ENCODE data around the gene CHTF18.
"Not testable (repeated sequence)": the region's sequence is repeated elsewhere in the genome, so short reads cannot be mapped to it uniquely, and the experiment has no call there.

Gene CHTF18

DNA sequence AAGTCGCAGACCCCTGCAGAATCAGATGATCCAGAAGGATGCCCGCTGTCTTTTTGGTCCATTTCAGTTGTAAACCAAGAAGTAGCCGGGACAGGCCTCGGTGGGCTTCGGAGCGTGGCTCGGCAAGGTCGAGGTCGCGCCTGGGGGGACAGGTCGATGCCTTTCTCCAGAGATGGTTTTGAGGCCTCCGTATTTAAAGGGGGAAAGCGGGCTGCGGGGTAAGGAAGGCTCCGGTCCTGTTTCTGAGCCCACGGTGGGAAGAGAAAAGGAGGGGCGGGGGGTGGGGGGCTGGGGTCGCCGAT, 19.6 kb downstream of the CHTF18 start:
- no peak for DNase-seq (ENCODE audit: low spot score)

DNA sequence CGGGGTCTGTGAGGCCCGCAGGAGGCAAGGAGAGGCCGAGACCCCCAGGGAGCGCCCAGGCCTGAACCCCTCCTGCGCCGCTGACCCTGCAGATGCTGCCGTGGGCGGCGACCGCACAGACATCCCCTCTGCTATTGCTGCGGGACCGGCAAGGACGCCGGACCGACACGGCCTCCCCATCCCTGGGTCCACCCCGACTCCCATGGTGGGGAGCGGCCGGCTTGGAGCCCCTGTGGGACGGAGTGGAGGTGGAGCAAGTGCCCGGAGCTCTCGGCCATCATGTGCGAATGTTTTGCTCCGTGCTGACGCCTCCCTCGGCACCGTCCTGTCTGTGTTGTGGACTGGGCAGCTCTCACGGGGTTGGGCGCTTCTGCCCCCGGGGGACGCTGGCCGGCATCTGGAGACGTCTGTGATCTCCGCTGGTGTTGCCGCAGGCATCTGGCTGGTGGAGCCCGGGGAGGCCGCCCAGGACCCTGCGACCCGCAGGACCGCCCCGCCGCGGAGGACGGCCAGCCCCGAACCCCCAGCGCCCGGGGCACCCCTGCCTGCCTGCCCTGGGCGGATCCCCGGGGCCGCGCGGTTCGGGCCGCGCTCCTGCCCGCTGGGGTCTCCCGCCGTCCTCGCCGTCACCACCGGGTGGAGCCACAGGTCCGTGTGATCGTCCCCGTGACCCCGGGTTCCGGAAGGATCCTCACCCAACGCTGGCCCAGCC, 24.9 kb downstream of the CHTF18 start:
- DNase-seq (ENCODE audit: low spot score), result peak; percentile 32

DNA sequence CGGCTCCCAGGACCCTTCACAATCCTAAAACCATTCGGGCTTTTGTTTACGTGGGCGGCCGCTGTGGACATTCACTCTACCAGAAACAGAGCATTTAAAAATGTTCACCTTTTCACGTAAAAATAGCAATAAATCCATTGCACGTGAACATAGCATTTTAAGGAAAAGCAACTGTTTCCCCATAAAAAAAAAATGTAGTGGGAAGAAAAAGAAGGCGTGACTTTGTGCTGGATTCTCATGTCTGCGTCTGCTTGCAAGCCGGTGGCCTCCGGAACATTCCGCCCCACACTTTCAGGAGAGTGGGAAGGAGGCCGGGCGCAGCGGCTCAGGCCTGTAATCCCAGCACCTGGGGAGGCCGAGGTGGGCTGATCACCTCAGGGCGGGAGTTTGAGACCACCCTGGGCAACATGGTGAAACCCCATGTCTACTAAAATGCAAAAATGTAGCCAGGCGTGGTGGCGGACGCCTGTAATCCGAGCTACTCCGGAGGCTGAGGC, 25.5 kb downstream of the CHTF18 start:
- DNase-seq (ENCODE audit: low spot score), result no peak

DNA sequence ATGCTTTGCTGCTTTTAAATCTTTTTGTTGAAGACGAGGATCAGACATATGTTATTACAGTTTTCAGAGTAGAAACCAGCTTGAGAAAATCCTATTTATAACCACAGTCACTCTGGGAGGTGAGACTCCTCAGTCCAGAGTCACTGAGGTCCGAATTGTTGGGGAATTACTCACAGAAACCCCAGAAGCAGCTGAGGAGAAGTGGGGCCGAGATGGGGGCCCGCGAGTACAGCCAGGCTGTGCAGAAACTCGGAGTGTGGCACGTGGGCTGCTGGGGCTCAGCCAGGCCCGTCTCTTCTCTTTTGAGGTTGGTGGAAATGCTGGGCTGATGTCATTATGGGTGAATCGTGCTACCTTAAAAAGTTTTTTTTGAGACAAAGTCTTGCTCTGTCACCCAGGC, 26.6 kb downstream of the CHTF18 start:
- no peak for DNase-seq (ENCODE audit: low spot score)

DNA sequence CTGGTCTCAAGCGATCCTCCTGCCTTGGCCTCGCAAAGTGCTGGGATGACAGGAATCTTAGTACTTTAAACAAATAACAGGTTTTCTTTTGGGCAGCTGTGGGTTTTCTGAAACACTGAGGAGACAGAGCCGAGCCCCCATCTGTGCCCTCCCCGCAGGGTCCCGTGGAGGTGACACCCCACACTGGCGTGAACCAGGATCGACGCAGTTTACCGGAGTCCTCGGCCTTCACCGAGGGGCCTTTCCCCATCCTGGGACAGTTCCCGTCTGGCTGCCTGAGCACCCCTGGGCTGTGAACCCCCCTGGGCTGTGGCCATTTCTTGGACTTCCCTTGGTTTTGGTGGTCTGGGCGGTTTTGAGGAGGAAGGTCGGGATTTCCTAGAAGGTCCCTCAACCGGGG, 27.4 kb downstream of the CHTF18 start:
- no peak for DNase-seq (ENCODE audit: low spot score)

DNA sequence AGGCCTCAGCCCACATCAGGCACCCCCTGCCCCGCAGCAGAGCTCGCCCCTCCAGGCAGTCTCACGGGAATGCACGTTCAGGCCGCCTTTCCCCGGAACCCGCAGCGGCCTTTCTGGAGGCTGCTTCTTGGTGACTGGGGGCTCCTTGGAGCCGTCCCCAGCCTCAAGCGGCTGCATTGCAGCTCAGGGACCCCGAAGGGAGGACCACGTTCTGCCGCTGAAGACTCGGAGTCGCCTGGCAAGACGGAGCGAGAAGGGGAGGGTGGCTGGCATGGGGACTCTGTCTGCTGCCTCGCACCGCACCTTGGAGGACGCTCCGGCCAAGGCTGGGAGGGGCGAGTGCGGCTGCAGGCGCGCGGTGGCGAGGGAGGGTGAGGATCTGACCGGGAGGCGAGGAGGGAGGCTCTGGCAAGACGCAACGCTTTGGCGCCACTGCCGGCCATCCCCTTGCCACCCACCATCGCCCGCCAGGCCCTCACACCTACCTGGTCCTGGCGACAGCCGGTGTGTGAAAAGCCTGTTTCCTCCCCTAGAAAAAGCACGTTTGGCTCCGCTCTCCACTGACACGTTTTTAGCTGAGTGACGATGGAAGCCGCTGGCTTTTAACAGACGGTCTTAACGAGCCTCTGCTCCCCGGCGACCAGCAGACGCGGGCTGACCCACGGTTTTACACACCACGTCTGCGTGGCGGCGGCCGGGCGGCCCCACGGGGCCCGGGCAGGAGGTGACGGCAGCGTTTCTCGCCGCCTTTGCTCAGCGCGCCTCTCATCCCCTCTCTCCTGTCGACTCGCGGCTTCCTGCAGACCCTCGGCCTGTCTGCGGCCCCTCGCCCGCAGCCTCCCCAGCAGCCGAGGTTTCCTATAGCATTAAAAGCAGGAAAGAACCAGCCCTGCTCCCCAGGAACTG, 28.8 kb downstream of the CHTF18 start:
- no peak for DNase-seq (ENCODE audit: low spot score)

DNA sequence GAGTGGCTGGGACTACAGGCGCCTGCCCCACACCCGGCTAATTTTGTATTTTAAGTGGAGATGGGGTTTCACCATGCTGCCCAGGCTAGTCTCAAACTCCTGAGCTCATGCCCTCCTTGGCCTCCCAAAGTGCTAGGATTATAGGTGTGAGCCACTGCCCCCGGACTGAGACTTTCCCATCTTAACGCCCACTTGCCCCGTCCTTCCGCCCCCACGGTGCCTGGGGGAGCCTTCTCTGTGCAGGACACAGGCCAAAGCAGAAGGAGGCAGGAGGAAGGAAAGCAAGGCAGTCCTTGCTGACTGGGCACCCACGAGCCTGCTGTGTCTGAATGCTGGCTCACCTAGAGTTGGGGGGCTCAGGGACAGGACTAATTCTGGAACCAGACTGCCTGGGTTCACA, 29.7 kb downstream of the CHTF18 start:
- DNase-seq (ENCODE audit: low spot score), result no peak

DNA sequence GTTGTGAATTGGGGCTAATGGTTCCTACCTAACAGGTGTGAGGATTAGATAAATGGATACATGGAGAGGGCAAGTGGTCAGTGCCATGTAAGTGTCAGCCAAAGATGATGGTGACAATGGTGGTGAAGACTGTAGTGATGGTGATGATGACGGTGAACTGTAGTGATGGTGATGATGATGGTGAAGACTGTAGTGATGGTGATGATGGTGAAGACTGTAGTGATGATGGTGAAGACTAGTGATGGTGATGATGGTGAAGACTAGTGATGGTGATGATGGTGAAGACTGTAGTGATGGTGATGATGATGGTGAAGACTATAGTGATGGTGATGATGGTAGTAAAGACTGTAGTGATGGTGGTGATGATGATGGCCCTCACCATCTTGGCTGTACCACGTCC, 30.2 kb downstream of the CHTF18 start:
- no peak for DNase-seq (ENCODE audit: low spot score)

DNA sequence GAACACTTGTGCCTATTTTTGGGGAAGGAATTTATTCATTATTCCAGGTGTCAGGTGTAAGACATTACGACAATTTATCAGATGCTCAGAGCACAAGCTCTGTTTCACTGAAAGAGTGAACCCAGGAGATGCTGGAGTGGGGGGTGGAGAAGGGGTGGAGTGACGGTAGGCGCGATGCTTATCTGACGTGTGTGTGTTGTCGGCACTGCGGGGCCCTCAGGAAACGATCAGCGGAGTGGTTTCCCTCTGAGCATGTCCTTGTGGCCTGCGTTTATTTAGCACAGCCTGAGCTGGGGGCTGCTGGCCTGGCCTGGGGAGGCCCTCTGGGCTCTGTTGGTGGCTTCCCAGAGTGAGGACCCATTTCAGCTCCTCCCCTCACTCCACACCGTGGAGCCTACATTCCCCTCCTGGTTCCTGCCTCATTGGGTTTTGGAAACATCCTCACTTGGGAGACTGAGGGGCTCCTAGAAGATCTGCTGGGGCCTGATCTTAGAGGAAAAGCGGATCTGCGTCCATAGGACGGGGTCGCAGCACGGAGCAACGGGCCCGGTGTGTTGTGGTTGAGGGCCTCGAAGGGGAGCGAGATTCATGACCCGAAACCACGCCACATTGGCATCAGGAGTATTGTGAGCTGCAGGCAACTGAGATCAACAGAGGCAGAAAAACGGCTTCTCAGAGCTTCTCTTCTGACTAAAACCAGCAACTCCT, 31.1 kb downstream of the CHTF18 start:
- no peak for DNase-seq (ENCODE audit: low spot score)

DNA sequence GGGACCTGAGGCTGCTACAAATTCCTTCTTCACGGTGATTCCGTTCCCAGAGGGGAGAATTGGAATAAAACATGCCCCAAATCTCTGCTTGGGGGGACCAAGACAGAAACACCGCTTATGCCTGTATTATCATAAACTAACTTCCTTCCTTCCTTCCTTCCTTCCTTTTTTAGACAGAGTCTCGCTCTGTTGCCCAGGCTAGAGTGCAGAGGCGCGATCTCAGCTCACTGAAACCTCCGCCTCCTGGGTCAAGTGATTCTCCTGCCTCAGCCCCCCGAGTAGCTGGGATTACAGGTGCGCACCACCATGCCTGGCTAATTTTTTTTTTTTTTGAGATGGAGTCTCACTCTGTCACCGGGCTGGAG, 31.6 kb downstream of the CHTF18 start:
- DNase-seq (ENCODE audit: low spot score), result not testable (repeated sequence)

DNA sequence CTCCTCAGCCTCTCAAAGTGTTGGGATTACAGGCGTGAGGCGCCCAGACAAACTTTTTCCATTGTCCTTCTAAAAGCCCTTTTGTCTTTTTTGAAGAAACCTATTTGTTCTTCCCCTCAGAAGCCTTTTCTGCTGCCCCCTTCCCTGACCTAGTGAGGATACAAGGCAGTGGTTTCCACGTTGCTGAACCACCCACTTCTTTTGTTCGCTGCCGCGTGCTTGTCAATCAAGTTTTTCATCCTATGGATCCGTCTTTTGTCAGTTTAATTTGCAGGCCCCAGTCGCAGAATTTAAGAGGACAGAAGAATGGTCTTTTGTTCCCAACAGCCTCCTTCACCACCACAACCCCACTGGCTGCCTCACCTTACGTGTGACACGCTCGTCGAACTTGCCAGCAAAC, 32.3 kb downstream of the CHTF18 start:
- DNase-seq (ENCODE audit: low spot score), result no peak

DNA sequence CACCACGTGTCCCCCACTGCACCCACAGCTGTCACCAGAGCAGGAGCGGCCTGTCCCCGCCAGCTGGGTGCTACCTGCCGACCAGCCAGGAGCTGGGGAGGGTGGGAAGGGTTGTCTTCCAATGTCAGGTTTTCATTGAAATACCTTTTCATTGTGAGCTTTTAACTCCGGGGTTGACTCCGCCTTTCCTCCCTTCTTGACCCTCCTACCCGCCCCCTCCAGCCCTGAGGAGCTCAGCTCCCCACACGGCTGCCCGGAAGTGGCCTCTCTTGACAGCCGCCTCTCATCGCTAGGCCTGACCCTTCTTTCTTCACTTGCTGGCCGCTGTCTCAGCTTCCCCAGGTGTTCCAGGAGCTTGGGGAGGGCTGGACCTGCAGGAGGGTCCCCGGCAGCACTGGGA, 33.3 kb downstream of the CHTF18 start:
- DNase-seq (ENCODE audit: low spot score), result no peak

DNA sequence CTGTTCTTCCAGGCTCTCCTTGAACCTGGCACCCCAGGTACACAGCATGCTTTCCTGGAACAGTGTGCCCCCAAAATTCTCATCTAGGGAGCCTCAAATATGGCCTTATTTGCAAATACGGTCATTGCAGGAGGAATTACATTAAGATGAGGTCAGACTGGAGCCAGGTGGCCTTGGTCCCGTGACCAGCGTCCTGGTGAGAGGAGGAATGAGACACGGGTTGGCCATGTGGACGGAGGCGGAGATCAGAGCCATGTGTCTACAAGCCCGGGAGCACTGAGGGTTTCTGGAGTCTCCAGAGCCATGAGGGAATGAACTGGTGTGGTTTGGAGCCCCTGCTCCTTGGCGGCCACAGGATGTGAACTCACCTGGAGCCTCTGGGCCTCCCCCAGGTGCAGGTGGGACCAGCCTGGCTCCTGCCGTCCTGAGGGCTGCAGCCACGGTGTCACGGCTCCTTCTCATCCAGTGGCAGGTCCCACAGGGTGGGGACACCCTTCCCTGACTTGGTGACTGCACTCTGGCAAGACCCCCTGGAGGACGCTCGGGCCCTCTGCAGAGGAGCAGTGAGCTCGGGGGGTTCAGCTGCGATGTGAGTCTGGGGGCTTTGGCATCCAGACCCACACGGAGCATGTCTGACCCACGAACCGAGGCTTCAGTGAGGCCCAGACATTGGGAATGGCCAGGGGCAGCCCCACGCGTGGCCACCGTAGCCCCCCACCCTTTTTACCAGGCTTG, 33.9 kb downstream of the CHTF18 start:
- DNase-seq (ENCODE audit: low spot score), result no peak

DNA sequence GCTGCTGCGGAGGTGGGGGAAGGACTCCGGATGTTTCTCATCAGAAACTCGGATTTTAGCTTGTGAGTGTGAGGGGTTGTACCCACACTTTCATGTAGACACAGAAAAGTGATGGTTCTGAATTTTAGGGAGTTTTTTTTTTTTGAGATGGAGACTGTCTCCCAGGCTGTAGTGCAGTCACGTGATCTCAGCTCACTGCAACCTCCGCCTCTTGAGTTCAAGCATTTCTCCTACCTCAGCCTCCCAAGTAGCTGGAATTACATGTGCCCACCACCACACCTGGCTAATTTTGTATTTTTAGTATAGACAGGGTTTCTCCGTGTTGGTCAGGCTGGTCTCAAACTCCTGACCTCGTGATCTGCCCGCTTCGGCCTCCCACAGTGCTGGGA, 34.5 kb downstream of the CHTF18 start:
- DNase-seq (ENCODE audit: low spot score), result no peak

DNA sequence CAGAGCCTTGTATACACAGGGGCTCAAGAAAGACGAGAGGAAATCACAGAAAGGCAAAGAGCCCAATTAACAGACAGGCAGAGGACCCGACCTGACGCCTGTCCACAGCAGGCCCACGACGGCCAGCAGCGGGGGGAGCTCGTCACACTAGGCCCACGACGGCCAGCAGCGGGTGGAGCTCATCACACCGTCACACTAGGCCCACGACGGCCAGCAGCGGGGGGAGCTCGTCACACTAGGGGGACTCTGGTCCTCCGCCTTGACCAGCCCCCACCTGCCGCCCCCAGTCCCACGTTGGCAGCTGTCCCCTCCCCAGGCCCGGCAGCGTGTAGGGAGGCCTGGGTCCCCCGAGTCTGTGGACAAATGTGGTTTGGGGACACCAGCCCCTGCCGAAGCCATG, 35.8 kb downstream of the CHTF18 start:
- no peak for DNase-seq (ENCODE audit: low spot score)

DNA sequence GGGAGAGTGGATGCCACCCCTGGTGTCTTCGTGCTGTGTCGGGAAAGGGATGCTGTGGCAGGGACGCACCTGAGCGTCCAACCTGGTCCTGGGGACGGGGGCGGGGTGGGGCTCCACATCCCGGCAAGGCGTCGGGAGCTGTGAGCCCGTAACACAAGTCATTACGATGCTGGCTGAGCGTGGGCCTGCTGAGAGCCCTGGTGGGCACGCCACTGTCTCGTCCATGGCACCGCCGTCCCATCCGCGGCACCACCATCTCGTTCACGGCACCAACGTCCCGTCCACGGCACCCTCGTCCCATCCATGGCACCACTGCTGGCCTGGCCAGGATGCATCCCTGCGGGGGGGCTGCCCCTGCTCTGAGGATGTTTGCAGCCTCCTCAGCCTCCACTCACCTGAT, 36.2 kb downstream of the CHTF18 start:
- no peak for DNase-seq (ENCODE audit: low spot score)

DNA sequence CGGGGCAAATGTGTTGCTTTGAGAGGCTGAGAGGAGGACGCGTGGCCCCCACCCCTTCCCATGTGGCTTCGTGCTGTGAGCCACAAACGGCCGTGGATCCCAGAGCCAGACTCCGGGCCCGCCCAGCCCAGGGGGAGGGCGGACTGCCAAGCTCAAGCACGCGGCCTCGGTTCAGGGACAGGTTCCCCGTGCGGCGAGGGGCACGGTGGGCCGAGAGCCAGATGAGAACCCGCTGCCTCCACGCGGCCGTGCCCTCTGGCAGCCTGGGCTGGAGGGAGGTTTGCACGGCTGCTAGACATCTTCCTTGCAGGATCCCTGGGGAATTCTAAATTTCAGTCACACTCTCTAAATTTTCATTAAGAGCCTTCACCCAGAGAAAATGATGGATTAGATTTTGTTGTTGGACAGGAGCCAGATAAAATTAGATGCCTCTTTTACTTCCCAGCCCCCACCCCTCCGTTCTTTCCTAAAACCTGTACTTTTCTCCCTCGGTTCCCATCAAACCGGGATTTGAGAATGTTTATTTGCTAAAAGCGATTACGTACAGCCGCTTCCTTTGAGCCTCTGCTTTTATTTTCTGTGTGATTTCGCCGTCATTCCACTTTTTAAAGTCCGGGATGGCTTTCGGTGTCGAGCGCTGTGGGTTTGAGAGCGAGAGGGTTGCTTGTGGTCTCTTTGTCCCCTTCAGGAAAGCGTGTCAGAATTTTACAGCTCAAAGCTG, 37.1 kb downstream of the CHTF18 start:
- no peak for DNase-seq (ENCODE audit: low spot score)

DNA sequence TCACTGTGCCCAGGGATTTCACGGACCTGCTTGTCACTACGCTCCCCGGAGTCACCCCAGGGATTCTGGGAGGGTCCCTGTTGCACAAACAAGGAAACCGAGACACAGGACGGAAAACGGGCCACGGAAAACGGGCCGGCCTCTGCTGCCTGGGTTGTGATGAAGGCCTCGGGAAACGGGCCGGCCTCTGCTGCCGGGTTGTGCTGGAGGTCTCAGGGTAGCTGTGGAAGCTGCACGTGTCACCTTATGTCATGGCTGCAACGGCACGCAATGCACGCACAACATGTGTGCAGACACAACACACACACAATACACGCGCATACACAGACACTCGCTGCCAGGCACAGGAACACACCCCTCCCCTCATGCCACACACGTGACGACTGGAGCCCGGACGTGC, 39.1 kb downstream of the CHTF18 start:
- DNase-seq (ENCODE audit: low spot score), result no peak

DNA sequence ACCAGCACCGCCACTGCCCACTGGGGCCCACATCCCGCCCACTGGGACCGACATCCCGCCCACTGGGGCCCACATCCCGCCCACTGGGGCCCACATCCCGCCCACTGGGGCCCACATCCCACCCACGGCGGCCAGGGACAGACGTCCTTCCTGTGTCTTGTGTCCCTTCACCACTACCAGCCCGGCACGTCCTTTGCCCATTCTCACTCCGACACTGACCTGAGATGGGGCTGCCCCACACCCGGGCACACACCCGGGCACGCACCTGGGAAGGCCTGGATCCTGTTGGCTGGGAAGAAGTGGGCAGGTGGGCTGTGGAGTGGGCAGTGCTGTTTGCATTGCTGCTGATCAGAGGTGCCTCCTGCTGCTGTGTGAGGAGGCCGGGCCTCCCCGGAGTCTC, 40.5 kb downstream of the CHTF18 start:
- DNase-seq (ENCODE audit: low spot score), result no peak

DNA sequence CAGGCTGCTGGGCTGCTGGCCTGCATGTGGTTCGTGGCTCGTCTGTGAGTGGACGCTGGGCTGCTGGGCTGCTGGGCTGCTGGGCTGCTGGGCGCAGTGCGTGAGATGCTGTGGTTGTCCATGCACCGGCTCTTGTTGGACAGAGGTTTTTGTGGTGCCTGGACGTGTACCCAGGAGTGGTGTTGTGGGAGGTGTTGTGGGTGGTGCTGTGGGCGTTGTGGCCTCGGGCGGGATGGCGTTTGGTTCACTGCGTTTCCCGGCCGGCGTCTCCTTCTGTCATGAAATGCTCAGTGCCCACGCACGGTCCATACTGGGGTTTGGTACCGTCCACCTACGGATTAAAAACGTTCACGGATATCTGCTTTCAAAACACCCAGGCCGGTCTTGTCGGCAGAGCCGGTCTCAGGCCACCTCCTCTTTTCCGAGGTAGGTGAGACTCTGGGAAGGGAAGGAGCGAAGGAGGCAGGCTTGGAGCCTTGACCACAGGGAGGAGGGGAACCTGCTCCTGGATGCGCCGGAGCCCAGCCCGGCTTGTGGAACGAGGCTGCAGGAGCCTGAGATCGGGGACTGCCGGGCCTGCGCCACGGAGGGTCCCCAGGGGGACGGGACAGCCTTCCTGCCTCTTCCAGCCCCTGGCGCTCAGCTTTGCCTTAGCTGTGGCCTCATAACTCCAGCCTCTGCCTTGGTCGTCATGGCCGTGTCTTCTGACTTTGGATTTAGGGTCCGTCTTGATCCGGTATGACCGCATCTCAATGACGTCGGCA, 41.9 kb downstream of the CHTF18 start:
- no peak for DNase-seq (ENCODE audit: low spot score)
